NCI-H82 (cell line): ENCODE measurements around the gene BCL2.
"Not testable (repeated sequence)": the region's sequence is repeated elsewhere in the genome, so short reads cannot be mapped to it uniquely, and the experiment has no call there.

Experiments used
- DNase-seq: peaks from one replicate; lab custom pipeline; 2025; lab: John Stamatoyannopoulos, UW

The BCL2 gene

GRCh38 chr18:63258749-63259566, 60.6 kb downstream of the BCL2 start:
- no peak for DNase-seq

- DNase-seq, result no peak
Measured at GRCh38 chr18:63257453-63257852, 62.1 kb downstream of the BCL2 start.

GRCh38 chr18:63255435-63255834, 64.1 kb downstream of the BCL2 start:
- no peak for DNase-seq

- DNase-seq, result no peak
Measured at GRCh38 chr18:63254716-63255399, 64.7 kb downstream of the BCL2 start.

- no peak for DNase-seq
Measured at GRCh38 chr18:63253428-63254372, 65.9 kb downstream of the BCL2 start.

- DNase-seq, result no peak
Measured at GRCh38 chr18:63253014-63253413, 66.6 kb downstream of the BCL2 start.

- DNase-seq, result no peak
Measured at GRCh38 chr18:63249771-63250170, 69.8 kb downstream of the BCL2 start.

GRCh38 chr18:63247926-63248325, 71.6 kb downstream of the BCL2 start:
- no peak for DNase-seq

GRCh38 chr18:63247506-63247905, 72.1 kb downstream of the BCL2 start:
- no peak for DNase-seq

- no peak for DNase-seq
Measured at GRCh38 chr18:63245600-63245999, 74.0 kb downstream of the BCL2 start.

- no peak for DNase-seq
Measured at GRCh38 chr18:63244607-63245006, 75.0 kb downstream of the BCL2 start.

- no peak for DNase-seq
Measured at GRCh38 chr18:63241760-63242159, 77.8 kb downstream of the BCL2 start.

GRCh38 chr18:63241317-63241712, 78.3 kb downstream of the BCL2 start:
- DNase-seq, result no peak

- DNase-seq, result no peak
Measured at GRCh38 chr18:63240531-63241316, 78.8 kb downstream of the BCL2 start.

GRCh38 chr18:63238693-63239075, 80.9 kb downstream of the BCL2 start:
- no peak for DNase-seq

GRCh38 chr18:63237881-63238692, 81.5 kb downstream of the BCL2 start:
- DNase-seq, result no peak

- no peak for DNase-seq
Measured at GRCh38 chr18:63236921-63237846, 82.4 kb downstream of the BCL2 start.

- DNase-seq, result no peak
Measured at GRCh38 chr18:63236406-63236805, 83.2 kb downstream of the BCL2 start.

GRCh38 chr18:63235920-63236319, 83.6 kb downstream of the BCL2 start:
- not testable (repeated sequence) for DNase-seq

- no peak for DNase-seq
Measured at GRCh38 chr18:63234841-63235240, 84.7 kb downstream of the BCL2 start.
